Urinary bladder (tissue), 4 donors: ENCODE measurements around the gene MEF2C. TPM values are rescaled to one million over a fixed set of nuclear protein-coding genes. Genes with fewer than 3 reads are reported as not detected.
A peak's percentile ranks its signal among the peaks of the same experiment; 100 is the strongest.

Experiments
- DNase-seq: peaks from one replicate; pipeline ENCODE4 v3.0.0-alpha.2; 2015; ENCODE audit errors: extremely low spot score
- H3K27ac ChIP-seq: one replicate; pipeline ENCODE4 v1.5.1; 2013; ENCODE audit warnings: low read depth, mild to moderate bottlenecking, moderate library complexity
- H3K36me3 ChIP-seq: one replicate; pipeline ENCODE4 v1.6.1; 2013; ENCODE audit warnings: mild to moderate bottlenecking, moderate library complexity; ENCODE audit not compliant: insufficient read depth
- H3K4me1 ChIP-seq: one replicate; pipeline ENCODE4 v1.6.1; 2013; ENCODE audit warnings: mild to moderate bottlenecking, moderate library complexity; ENCODE audit not compliant: insufficient read depth
- H3K4me3 ChIP-seq: one replicate; pipeline ENCODE4 v1.5.1; 2013; ENCODE audit warnings: low read depth, low read length
- WGBS: extraction: QIAGEN DNeasy Blood & Tissue Kit; methylation state at CpG from one replicate; pipeline ENCODE4 v1.1.7; 2013; 5-methylcytosine and 5-hydroxymethylcytosine counted together
- polyA plus RNA-seq: library from polyadenylated mRNA; stranded (reverse); fragments of 200-250 nt; gene quantifications from one replicate; pipeline ENCODE4 v1.2.3, GENCODE V29; 2013
- total RNA-seq: library from RNA; depleted of rRNA; stranded (reverse); fragments of >200 nt; gene quantifications from one replicate; pipeline ENCODE4 v1.2.3, GENCODE V29; 2014
- donor health status: healthy with polysubstance abuse.
- donor health status: healthy.

Gene MEF2C
- total and polyA plus RNA-seq, 2 donors: 25.2 to 166 TPM

DNA sequence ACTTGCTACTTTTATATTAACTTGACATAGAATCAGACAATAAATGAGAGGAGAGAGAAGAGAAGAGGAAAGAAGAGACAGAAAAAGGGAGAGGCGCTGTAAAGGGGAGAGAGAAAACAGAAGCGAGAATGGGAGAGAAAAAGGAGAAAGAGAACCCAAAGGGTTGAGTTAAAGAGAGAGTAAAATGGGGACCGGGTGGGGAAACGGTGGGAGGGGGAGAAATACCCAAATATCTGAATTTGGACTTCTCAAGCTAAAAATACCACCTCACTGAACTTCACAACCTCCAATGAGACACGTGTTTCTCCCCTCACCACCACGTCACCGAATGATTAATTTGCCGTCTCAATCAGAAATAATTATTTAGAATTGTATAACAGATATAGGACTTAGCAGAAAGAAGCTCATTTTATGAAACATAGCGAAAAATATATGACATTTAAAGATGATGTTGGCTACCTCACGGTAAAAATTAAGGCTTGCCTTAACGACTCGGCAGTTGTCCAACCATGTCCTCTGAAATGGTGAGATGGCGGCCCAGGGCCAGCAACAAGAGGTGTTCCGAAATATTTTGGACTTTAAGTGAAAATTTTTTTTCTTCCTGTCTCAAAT lies 204.1 kb downstream of the MEF2C start:
- no peak overlapping the region for H3K27ac ChIP-seq
- 13% methylated on average over 14 of the region's 14 CpGs for WGBS
- no peak overlapping the region for H3K4me3 ChIP-seq
- H3K4me1 ChIP-seq: peaks cover 5% of the 10 kb centered on the region
- DNase-seq: no peak
- H3K36me3 ChIP-seq: no peaks in the 10 kb centered on the region

DNA sequence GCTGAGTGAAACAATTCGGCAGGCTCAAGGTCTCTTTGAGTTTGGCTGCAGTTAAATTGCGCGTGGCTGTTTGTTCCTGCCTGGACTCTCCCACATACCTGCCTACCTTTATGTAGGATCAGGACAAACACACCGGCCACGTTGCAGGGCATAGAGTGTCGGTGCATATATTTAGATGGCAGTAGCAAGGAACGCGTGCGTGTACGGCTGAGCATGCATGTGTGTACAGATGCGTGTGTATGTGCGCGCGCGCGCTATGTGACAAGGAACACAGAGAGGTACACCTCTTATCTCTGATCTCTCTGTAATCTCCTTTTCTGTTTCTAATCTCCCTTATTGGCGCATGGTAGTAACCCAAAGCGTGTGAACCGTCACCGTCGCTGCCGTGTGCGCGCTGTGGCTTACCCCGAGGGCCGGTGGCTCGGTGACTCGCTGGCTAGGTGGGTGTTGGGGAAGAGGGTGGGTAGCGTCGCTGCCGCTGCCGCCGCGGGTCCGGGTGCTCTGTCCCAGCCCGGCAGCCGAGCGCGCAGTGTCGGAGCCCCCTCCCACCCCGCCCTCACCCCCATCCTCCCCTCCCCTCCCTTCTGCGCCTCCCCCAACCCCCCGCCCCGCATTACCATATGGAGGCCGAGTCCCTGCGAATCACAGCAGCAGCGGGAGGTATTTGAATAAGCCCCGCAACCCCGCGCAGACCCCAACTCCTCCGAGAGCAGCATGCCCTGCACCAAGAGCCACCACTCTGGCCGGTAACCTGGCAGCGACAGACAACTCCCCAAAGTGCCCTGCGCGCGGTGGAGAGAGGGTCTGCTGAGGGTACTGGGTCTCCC lies 204.8 kb downstream of the MEF2C start:
- 2% methylated on average over 56 of the region's 56 CpGs for WGBS
- H3K27ac ChIP-seq: no peak overlapping the region
- no peak for DNase-seq
- peaks cover 5% of the 10 kb centered on the region for H3K4me1 ChIP-seq
- H3K4me3 ChIP-seq: no peak overlapping the region
- H3K36me3 ChIP-seq: no peaks in the 10 kb centered on the region

DNA sequence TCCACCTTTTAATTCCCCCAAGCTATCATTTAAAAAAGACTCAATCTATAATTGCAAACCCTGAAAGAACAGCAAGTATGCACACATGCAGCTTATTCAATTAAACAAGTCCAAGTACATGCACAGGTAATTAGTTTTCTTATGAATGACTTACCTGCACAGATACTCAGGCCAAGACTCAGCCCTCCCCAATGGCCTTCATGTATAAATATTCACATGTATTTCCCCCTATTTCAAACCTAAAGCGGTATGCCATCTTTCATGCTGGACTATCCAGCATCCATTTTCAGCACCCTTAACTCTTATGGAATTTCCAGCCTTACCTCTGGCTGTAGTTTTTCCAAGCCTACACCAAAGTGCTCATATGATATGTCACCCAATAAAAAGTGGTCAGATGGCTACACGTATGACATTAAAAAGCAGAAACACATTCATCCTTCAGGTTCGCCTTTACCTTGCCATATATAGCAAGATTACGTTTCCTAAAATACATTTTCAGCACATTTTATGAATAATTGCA lies 205.5 kb downstream of the MEF2C start:
- no peak for DNase-seq
- Histone ChIP-seq H3K36me3 (no peaks in the 10 kb centered on the region), H3K4me1 (peaks cover 5% of the 10 kb centered on the region), H3K27ac (no peak overlapping the region), H3K4me3 (no peak overlapping the region)
- WGBS: 13% methylated on average over 4 of the region's 4 CpGs

DNA sequence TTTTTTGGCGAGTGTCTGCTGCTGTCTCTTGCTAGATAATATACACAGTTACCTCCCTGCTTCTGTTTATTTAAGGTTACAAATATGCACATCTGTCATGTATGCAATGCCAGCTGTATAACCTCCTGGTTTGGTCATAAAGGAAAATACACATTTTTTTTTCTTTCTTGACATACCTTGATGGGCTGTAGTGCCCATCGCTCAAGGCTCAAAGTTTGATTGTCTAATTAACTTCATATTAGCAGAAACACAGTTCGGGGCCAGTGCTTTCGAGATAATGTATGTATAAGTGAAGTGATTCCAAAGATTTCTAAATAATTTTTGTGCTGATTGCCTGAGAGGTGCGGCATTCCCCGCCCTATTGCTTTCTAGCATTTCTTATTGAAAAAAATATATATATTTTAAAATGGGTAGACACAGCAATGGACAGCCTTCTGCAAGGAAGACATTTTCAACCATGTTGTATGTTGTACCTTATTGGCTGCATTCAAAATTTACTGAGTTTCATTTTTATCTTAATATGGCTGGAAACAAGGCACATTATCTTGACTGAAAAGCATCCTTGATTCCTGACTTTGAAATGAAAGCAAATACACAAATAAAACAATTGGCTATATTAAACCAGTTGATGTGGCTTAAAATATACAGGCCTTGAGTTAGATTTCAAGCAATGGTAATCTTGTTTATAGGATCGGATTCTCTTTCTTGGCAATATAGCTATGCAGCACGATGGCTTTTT lies 206.2 kb downstream of the MEF2C start:
- Histone ChIP-seq H3K4me3 (no peak overlapping the region), H3K4me1 (peaks cover 5% of the 10 kb centered on the region), H3K27ac (no peak overlapping the region), H3K36me3 (no peaks in the 10 kb centered on the region)
- WGBS: 25% methylated on average over 8 of the region's 8 CpGs
- DNase-seq: no peak

DNA sequence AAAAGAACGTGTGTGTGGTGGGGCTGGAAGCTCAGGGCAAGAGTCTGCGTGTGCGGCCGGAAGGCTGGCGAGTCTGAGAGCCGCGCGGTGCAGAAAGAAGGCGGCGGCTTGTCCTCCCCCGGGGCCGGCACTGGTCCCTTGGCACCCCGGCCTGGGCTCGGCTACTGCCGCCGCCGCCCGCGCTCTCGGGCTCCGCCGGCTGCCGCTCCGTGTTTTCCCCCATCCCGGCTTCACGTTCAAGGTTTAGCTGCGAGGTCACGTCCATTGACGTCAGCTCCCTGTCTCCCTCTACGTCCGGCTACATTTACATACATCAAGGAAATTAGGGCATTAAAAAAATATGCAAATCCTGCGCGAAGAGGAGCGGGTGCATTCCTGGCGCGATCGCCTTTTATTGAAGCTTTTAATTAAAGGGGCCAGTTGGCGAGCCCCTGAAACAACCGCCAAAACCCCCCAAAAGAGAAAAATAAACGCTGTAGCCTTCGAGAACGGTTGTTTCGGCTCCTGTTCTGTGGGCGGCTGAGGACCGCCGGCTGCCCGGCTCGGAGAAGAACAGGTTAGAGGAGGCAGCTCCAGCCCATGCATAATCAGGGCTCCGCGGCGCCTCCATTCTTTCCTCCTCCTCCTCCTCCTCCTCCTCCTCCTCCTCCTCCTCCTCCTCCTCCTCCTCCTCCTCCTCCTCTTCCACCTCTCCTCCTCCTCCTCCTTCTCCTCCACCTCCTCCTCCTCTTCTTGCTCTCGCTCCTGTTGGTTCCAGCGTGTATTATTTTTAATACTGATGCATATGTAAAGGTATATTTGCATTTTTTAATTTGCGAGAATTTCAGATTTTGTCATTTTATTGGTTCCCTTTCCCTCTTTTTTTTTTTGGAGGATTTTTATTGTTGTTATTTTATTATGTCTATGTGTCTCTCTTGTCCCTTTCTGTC lies 207.0 kb downstream of the MEF2C start:
- Histone ChIP-seq H3K27ac (no peak overlapping the region), H3K4me1 (peaks cover 5% of the 10 kb centered on the region)
- 2% methylated on average over 54 of the region's 54 CpGs for WGBS

DNA sequence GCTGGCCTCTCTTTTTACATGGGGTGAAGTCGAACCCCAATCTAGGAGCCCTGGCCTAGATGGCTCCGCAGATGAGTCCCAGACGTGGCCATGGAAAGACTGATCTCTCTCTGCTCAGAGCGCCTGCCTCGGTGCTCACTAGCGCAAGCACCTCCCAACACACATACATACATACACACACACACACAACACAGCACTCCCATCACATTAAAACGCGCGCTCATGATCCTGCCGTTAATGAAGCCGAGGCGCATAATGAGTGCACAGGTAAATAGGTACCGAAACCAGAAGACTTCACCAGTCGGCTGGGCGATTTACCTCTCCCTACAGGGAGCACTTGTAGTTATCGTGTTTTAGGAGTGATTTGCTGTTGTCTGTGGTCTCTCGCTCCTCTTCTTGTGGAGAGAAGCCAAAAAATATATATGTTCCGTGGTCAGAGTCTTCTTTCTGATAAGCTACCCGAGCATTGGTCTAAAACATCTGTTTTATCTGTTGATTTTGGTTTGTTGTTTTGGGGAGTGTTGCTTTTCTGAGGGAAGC lies 207.7 kb downstream of the MEF2C start:
- no peaks in the 10 kb centered on the region for H3K36me3 ChIP-seq
- H3K4me3 ChIP-seq: no peak overlapping the region
- WGBS: 19% methylated on average over 19 of the region's 19 CpGs
- no peak for DNase-seq
- peaks cover 5% of the 10 kb centered on the region for H3K4me1 ChIP-seq
- no peak overlapping the region for H3K27ac ChIP-seq

More for the DNA sequence above, 207.0 kb downstream of the MEF2C start:
- Histone ChIP-seq H3K4me3 (peak overlapping the region; percentile 5), H3K36me3 (no peaks in the 10 kb centered on the region)
- no peak for DNase-seq

DNA sequence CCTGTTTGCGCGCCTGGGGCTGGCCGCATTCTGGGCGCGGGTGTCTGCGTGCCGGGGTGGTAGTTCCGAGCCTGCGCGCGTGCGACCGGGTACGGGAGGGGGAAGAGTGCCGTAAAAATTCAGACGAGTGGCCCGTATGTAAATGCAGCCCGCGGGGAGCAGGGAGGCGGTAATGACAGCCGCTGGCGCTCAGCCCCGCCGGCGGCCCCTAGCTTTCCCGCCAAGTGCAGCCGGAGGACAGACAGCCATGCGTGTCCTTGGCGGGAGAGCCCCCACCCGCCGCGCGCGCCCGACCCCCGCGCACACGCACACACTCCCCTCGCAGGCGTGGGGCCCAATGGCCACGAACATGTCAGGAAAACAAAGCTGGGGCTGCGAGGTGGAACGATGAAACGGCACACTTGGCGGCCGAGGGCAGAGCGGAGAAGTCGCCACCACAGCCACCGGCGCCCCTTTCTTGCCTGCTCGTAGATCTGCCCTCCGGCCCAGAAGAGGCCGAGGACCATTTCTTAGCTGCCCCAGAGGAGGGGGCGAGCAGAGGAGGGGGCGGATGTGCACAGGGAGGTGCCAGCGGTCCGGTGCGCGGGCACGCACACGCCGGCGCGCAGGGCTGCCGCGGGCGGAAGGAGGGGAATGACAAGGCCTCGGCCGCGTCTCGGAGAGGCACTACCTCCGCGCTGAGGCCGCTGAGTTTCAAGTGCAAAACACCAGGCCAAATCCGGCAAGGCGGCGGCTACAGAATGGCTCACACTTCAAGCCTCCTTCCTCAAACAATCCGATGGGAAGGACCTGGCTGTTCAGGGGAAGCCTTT lies 208.4 kb downstream of the MEF2C start:
- DNase-seq: no peak
- no peaks in the 10 kb centered on the region for H3K36me3 ChIP-seq
- peaks cover 5% of the 10 kb centered on the region for H3K4me1 ChIP-seq
- H3K4me3 ChIP-seq: peak overlapping the region; percentile 29
- no peak overlapping the region for H3K27ac ChIP-seq
- WGBS: 2% methylated on average over 78 of the region's 78 CpGs

DNA sequence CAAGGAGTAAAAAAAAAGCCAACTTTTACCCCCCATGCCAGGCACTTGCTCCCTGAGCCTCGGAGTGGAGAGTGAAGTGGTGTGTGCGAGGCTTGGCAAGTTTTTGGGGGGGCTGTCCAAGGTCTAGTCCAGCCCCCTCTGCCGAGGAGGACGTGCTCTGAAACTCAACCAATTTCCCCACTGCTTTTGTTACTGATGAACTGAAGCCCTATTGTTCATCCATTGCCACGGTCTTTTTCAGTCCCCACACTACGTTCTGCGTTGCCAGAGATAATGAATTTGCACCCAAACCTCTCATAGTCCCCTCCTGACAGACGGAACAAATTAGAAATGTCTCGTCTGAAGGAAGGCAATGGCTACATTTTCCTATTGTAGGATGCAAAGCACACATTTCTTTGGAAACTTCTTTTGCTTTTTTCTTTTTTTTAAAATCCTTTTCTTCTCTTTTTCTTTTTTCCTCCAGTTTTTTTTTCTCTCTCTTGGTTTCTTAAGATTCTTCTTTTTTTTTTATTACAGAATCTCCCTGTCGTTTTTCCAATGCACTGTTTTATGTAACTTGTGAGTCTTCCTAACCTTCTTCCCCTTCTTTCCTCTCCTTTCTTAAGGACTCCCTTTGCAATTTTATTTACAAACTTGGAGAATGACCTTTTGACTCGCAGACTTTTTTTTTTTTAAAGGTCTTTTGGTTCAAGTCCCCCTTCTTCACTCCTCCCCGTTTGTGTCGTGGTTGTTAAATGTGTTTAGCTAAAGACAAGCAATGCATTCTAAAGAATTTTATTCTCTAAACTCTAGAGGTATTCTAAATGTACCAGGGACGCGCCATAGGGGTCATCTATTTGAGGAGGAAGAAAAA lies 209.5 kb downstream of the MEF2C start:
- no peak overlapping the region for H3K4me3 ChIP-seq
- WGBS: 4% methylated on average over 15 of the region's 15 CpGs
- no peaks in the 10 kb centered on the region for H3K36me3 ChIP-seq
- DNase-seq: no peak
- no peak overlapping the region for H3K27ac ChIP-seq
- peaks cover 5% of the 10 kb centered on the region for H3K4me1 ChIP-seq

DNA sequence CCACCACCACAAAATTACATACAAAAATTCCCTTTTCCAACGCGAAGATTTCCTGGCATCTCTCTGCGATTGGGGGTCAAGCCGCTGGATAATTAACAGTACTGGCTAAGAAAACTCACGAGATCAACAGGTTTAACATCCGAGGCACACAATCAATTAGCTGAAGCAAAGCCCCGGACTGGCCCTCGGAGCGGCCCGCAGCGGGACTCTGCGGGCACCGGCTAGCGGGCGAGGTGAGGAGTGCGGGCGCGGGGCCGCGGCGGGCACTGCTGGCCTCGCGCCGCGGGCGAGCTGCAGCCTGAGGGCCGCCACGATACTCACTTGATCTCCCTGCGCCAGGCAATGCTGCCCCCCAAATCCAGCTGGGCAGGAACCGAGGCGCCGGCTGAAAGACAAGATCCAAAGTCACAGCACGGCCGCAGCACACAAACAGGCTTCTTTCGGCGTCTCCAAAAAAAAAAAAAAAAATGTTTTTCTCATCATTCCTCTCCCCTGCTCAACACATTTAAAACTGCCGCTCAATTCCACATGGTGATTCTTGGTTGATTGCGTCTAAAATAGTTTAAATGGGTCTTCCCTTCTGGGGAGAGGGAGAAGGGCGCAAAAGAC lies 210.2 kb downstream of the MEF2C start:
- Histone ChIP-seq H3K4me3 (no peak overlapping the region), H3K27ac (no peak overlapping the region)
- 5% methylated on average over 39 of the region's 39 CpGs for WGBS

DNA sequence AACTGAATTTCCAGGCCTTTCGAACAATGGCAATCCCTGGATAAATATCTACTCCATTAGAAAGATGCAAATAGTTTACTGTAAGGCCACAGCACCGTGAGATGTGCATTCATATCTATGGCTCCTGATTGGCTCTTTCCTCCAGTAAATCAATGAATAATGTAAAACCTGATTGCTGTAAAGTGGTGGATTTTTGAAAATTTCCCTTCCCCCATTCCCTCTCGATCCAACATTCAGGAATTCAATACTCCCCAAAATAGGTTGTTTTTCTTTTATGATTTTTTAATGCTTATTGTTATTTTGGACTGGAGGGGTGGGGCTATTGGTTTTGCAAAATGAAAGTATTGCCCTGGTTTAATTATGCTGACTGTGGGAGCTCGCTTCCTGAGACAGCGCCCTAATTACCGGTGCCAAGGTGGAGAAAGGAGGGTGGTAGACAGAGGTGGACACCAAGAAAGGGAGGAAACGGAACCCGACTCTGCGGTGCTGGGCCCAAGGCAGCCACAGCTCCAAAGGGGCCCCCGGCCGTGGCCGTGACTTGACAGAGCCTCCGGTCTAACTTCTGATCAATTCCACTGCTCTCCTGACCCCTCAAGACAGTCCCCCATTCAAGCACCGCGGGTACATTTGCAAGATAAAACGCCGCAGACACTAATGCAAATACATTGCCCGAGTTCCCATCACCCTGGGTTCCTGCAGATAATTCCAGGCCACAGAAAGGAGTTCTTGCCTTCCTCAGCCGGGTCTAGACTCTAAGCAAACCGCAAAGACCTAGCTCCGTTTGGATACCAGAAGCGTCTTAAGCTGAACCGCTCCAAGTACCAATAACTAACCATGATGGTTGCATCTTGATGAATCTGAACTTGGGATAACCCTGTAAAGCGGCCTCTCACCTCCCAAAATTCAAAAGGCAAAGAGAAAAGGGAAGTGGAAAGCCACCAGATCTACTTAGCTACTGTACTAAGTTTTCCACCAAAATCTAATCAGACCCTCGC lies 211.2 kb downstream of the MEF2C start:
- Histone ChIP-seq H3K27ac (no peak overlapping the region), H3K4me1 (peaks cover 5% of the 10 kb centered on the region), H3K36me3 (no peaks in the 10 kb centered on the region), H3K4me3 (no peak overlapping the region)
- no peak for DNase-seq
- WGBS: 6% methylated on average over 25 of the region's 25 CpGs

More for the DNA sequence above, 210.2 kb downstream of the MEF2C start:
- Histone ChIP-seq H3K4me1 (peaks cover 5% of the 10 kb centered on the region), H3K36me3 (no peaks in the 10 kb centered on the region)
- DNase-seq: no peak
